Skeletal muscle satellite cell (primary cell): ENCODE results near the gene PRICKLE4.

Source experiments
- H3K27me3 ChIP-seq: 2 replicates; pipeline ENCODE4 v1.7.0; 2013; ENCODE audit warnings: low read length; ENCODE audit not compliant: control insufficient read depth, insufficient read depth
- H3K36me3 ChIP-seq: 2 replicates; pipeline ENCODE4 v1.7.0; 2013; ENCODE audit warnings: mild to moderate bottlenecking, control low read depth, low read length; ENCODE audit not compliant: insufficient read depth
- H3K4me1 ChIP-seq: 2 replicates; pipeline ENCODE4 v1.7.0; 2013; ENCODE audit warnings: low read length; ENCODE audit not compliant: control insufficient read depth, insufficient read depth
- H3K4me2 ChIP-seq: 2 replicates; pipeline ENCODE4 v1.7.0; 2013; ENCODE audit warnings: mild to moderate bottlenecking, low read length
- H3K4me3 ChIP-seq: 2 replicates; pipeline ENCODE4 v1.7.0; 2013; ENCODE audit warnings: low read length
- H3K9ac ChIP-seq: 2 replicates; pipeline ENCODE4 v1.7.0; 2013; ENCODE audit warnings: mild to moderate bottlenecking, low read depth, low read length, moderate library complexity
- H3K9me3 ChIP-seq: replicated peaks from 2 replicates; pipeline ENCODE4 v1.7.0; 2013; ENCODE audit warnings: mild to moderate bottlenecking, control low read depth, low read length

PRICKLE4 gene

GRCh38 chr6:41736800-41737555, 43.6 kb upstream of the PRICKLE4 start:
- H3K4me3 ChIP-seq = no peak overlapping the region
- H3K27me3 ChIP-seq = peaks cover 19% of the 10 kb centered on the region
- no peaks in the 10 kb centered on the region for H3K36me3 ChIP-seq
- H3K9ac ChIP-seq = no peak overlapping the region
- no peaks in the 10 kb centered on the region for H3K9me3 ChIP-seq
- H3K4me2 ChIP-seq = no peak overlapping the region
- H3K4me1 ChIP-seq = peaks cover 16% of the 10 kb centered on the region

GRCh38 chr6:41737591-41738130, 42.9 kb upstream of the PRICKLE4 start:
- Histone ChIP-seq H3K4me1 (peaks cover 13% of the 10 kb centered on the region), H3K4me3 (no peak overlapping the region), H3K36me3 (no peaks in the 10 kb centered on the region), H3K9me3 (no peaks in the 10 kb centered on the region), H3K4me2 (no peak overlapping the region), H3K27me3 (peaks cover 19% of the 10 kb centered on the region), H3K9ac (no peak overlapping the region)

DNA sequence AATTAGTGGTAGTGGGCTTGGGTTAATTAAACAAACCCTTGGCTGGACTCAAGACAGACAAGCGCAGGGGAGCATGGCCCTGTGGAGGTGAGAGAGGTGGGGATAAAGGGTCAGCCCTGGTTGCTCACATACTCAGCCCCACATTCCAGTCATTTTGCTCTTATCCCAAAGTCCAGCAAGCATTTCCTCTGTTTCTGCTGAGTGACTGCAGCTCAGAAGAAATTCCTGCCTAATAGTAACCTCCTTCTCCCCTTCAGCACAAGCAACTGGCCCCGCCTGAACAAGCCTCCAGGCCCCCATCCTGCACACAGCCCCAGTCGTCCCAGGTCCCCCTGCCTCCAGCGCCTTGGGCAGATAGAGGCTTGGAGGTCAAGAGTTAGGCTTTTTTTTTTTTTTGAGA, 41.5 kb upstream of the PRICKLE4 start:
- peaks cover 24% of the 10 kb centered on the region for H3K27me3 ChIP-seq
- H3K4me1 ChIP-seq = no peaks in the 10 kb centered on the region
- H3K36me3 ChIP-seq = no peaks in the 10 kb centered on the region
- H3K9me3 ChIP-seq = no peaks in the 10 kb centered on the region
- H3K9ac ChIP-seq = no peak overlapping the region
- no peak overlapping the region for H3K4me3 ChIP-seq
- H3K4me2 ChIP-seq = no peak overlapping the region

- Histone ChIP-seq H3K4me2 (no peak overlapping the region), H3K36me3 (no peaks in the 10 kb centered on the region), H3K9ac (no peak overlapping the region), H3K4me1 (no peaks in the 10 kb centered on the region), H3K4me3 (no peak overlapping the region), H3K9me3 (no peaks in the 10 kb centered on the region), H3K27me3 (peaks cover 26% of the 10 kb centered on the region)
Observed at GRCh38 chr6:41740366-41741162, 40.0 kb upstream of the PRICKLE4 start.

GRCh38 chr6:41741625-41742490, 38.7 kb upstream of the PRICKLE4 start:
- no peak overlapping the region for H3K4me2 ChIP-seq
- H3K4me1 ChIP-seq = no peaks in the 10 kb centered on the region
- H3K27me3 ChIP-seq = peaks cover 28% of the 10 kb centered on the region

GRCh38 chr6:41743406-41744235, 37.0 kb upstream of the PRICKLE4 start:
- no peaks in the 10 kb centered on the region for H3K9me3 ChIP-seq
- no peak overlapping the region for H3K9ac ChIP-seq
- no peaks in the 10 kb centered on the region for H3K4me1 ChIP-seq
- no peak overlapping the region for H3K4me3 ChIP-seq
- no peak overlapping the region for H3K4me2 ChIP-seq
- H3K27me3 ChIP-seq = peaks cover 28% of the 10 kb centered on the region
- no peaks in the 10 kb centered on the region for H3K36me3 ChIP-seq

More at GRCh38 chr6:41741625-41742490, 38.7 kb upstream of the PRICKLE4 start:
- Histone ChIP-seq H3K9ac (no peak overlapping the region), H3K4me3 (no peak overlapping the region), H3K9me3 (no peaks in the 10 kb centered on the region), H3K36me3 (no peaks in the 10 kb centered on the region)

GRCh38 chr6:41744236-41744787, 36.3 kb upstream of the PRICKLE4 start:
- H3K4me3 ChIP-seq = no peak overlapping the region
- no peak overlapping the region for H3K9ac ChIP-seq
- no peak overlapping the region for H3K4me2 ChIP-seq
- no peaks in the 10 kb centered on the region for H3K36me3 ChIP-seq
- no peaks in the 10 kb centered on the region for H3K4me1 ChIP-seq
- H3K27me3 ChIP-seq = peaks cover 28% of the 10 kb centered on the region
- no peaks in the 10 kb centered on the region for H3K9me3 ChIP-seq

DNA sequence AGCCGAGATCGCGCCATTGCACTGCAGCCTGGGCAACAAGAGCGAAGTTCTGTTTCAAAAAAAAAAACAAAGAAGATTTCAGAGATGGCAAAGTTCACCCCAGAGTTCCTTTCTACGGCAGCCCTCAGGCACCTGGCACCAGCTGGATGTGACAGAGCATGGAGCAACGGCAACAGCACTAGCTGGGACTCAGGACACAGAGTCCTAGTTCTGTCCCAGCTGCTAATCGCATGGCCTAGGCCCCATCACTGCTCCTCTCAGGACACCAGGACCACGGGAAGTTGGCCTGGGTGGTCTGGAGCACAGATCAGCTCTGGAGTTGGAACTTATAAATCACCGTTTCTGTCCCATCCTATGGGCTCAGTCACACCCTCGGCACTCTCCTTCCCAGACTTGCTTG, 34.5 kb upstream of the PRICKLE4 start:
- Histone ChIP-seq H3K4me2 (no peak overlapping the region), H3K4me1 (no peaks in the 10 kb centered on the region), H3K36me3 (no peaks in the 10 kb centered on the region), H3K4me3 (no peak overlapping the region), H3K9me3 (no peaks in the 10 kb centered on the region), H3K27me3 (peaks cover 24% of the 10 kb centered on the region), H3K9ac (no peak overlapping the region)

- no peaks in the 10 kb centered on the region for H3K36me3 ChIP-seq
- H3K4me1 ChIP-seq = no peaks in the 10 kb centered on the region
- peaks cover 24% of the 10 kb centered on the region for H3K27me3 ChIP-seq
- no peaks in the 10 kb centered on the region for H3K9me3 ChIP-seq
- no peak within 1 kb of the TSS for H3K4me2 ChIP-seq
- H3K4me3 ChIP-seq = no peak within 1 kb of the TSS
- H3K9ac ChIP-seq = no peak within 1 kb of the TSS
Observed at GRCh38 chr6:41747256-41748101, 33.1 kb upstream of the PRICKLE4 start, which contains the start of gene PGC. Gene PGC, minus strand, starts transcription at chr6:41747397. Its CDS starts 63 bp downstream, at chr6:41747334.

GRCh38 chr6:41748102-41748477, 32.5 kb upstream of the PRICKLE4 start:
- no peak overlapping the region for H3K4me3 ChIP-seq
- H3K27me3 ChIP-seq = peaks cover 24% of the 10 kb centered on the region
- H3K36me3 ChIP-seq = no peaks in the 10 kb centered on the region
- no peak overlapping the region for H3K4me2 ChIP-seq
- H3K4me1 ChIP-seq = no peaks in the 10 kb centered on the region
- no peak overlapping the region for H3K9ac ChIP-seq
- H3K9me3 ChIP-seq = no peaks in the 10 kb centered on the region
